HG03442 (cell line): ENCODE results near the gene VSTM4.

Experiments
- ATAC-seq: cut with Tn5 transposase; IDR thresholded peaks from one replicate; pipeline ENCODE4 v1.9.1; 2021; ENCODE audit warnings: mild to moderate bottlenecking, moderate library complexity; ENCODE audit not compliant: unreplicated experiment

The VSTM4 gene

GRCh38 chr10:49049660-49050059, 65.7 kb downstream of the VSTM4 start:
- ATAC-seq, result no peak

GRCh38 chr10:49047128-49047639, 68.1 kb downstream of the VSTM4 start:
- no peak for ATAC-seq

- no peak for ATAC-seq
Measured at GRCh38 chr10:49044293-49045193, 70.8 kb downstream of the VSTM4 start.

GRCh38 chr10:49040601-49041000, 74.7 kb downstream of the VSTM4 start:
- ATAC-seq, result no peak

- no peak for ATAC-seq
Measured at GRCh38 chr10:49039409-49039808, 75.9 kb downstream of the VSTM4 start.

GRCh38 chr10:49038711-49039110, 76.6 kb downstream of the VSTM4 start:
- no peak for ATAC-seq

- no peak for ATAC-seq
Measured at GRCh38 chr10:49037187-49037586, 78.1 kb downstream of the VSTM4 start.

GRCh38 chr10:49036638-49037037, 78.7 kb downstream of the VSTM4 start:
- no peak for ATAC-seq

- no peak for ATAC-seq
Measured at GRCh38 chr10:49035920-49036319, 79.4 kb downstream of the VSTM4 start.

GRCh38 chr10:49034925-49035324, 80.4 kb downstream of the VSTM4 start:
- ATAC-seq, result no peak

GRCh38 chr10:49033939-49034338, 81.4 kb downstream of the VSTM4 start:
- no peak for ATAC-seq

- ATAC-seq, result no peak
Measured at GRCh38 chr10:49029666-49030065, 85.7 kb downstream of the VSTM4 start.

GRCh38 chr10:49028639-49029038, 86.7 kb downstream of the VSTM4 start:
- ATAC-seq, result no peak

GRCh38 chr10:49025347-49025983, 89.9 kb downstream of the VSTM4 start:
- no peak for ATAC-seq

- ATAC-seq, result no peak
Measured at GRCh38 chr10:49024484-49024883, 90.8 kb downstream of the VSTM4 start.

- no peak for ATAC-seq
Measured at GRCh38 chr10:49023752-49024151, 91.6 kb downstream of the VSTM4 start.

GRCh38 chr10:49023071-49023470, 92.3 kb downstream of the VSTM4 start:
- ATAC-seq, result no peak

GRCh38 chr10:49021685-49022084, 93.6 kb downstream of the VSTM4 start:
- ATAC-seq, result no peak

GRCh38 chr10:49015700-49016099, 99.6 kb downstream of the VSTM4 start:
- no peak for ATAC-seq

GRCh38 chr10:49012603-49013002, 102.7 kb downstream of the VSTM4 start:
- ATAC-seq, result no peak

GRCh38 chr10:49011756-49012155, 103.6 kb downstream of the VSTM4 start:
- ATAC-seq, result no peak

GRCh38 chr10:49010865-49011264, 104.5 kb downstream of the VSTM4 start:
- ATAC-seq, result no peak
